GM12878 (cell line): ENCODE measurements around the gene CXCL14. TPM values are rescaled to one million over a fixed set of nuclear protein-coding genes. Genes with fewer than 3 reads are reported as not detected.

Experiments
- ATAC-seq: fragments of 200-7000 bp; cut with Tn5 transposase; 3 replicates; pipeline ENCODE4 v1.9.1; 2020; ENCODE audit warnings: mild to moderate bottlenecking, moderate library complexity
- BruUV-seq: library from RNA; stranded (reverse); fragments of 400-500 nt; replicated peaks from 2 replicates; lab custom pipeline; 2021; lab: Mats Ljungman, UMichigan
- CTCF ChIA-PET: fragments of 300-600 bp; sonication (Branson Sonifier 250); formaldehyde crosslinking; extraction: SDS; loops from one replicate; lab custom pipeline; 2021; ENCODE audit warnings: inconsistent platforms; lab: Yijun Ruan, JAX
- POLR2A ChIA-PET: fragments of 350-600 bp; formaldehyde crosslinking; extraction: SDS; loops from one replicate; lab custom pipeline; 2021; ENCODE audit warnings: inconsistent platforms; lab: Charles Lee
- RAD21 ChIA-PET: fragments of 300-600 bp; sonication (Branson Sonifier 250); formaldehyde crosslinking; loops from one replicate; lab custom pipeline; 2023; ENCODE audit warnings: antibody characterized with exemption; ENCODE audit not compliant: unreplicated experiment; lab: Charles Lee
- SMC1A ChIA-PET: fragments of 300-600 bp; sonication (Branson Sonifier 250); formaldehyde crosslinking; loops from one replicate; lab custom pipeline; 2023; ENCODE audit not compliant: unreplicated experiment, uncharacterized antibody; lab: Charles Lee
- DNase-seq: peaks from one replicate; pipeline ENCODE4 v3.0.0-alpha.2; 2011; ENCODE audit warnings: low read depth, low spot score
- FAIRE-seq: peaks from 3 replicates; lab custom pipeline; 2011; peaks lifted over from hg19 to GRCh38; lab: Jason Lieb, UNC
- H2AFZ ChIP-seq: 2 replicates; pipeline ENCODE4 v1.6.0; 2011; ENCODE audit warnings: low read depth, low read length, control low read depth; ENCODE audit not compliant: control insufficient read depth
- H3K27ac ChIP-seq: 2 replicates; pipeline ENCODE4 v1.5.1; 2011; ENCODE audit warnings: control low read depth; ENCODE audit not compliant: control insufficient read depth, insufficient read depth
- H3K27me3 ChIP-seq, 2 experiments: replicated peaks in 1 of 2; 2 replicates each; pipeline versions ENCODE4 v1.6.0 to v1.6.1; 2011; ENCODE audit warnings: low read length in 1 of 2; ENCODE audit not compliant: control insufficient read depth in 2 of 2, insufficient read depth in 2 of 2
- H3K36me3 ChIP-seq, 2 experiments: 2 replicates each; pipeline ENCODE4 v1.5.1; 2011; ENCODE audit warnings: low read length in 1 of 2; ENCODE audit not compliant: control insufficient read depth in 2 of 2, insufficient read depth in 2 of 2
- H3K4me1 ChIP-seq: 2 replicates; pipeline ENCODE4 v1.6.1; 2011; ENCODE audit warnings: mild to moderate bottlenecking, low read length, moderate library complexity, mixed read lengths; ENCODE audit not compliant: control insufficient read depth, insufficient read depth
- H3K4me2 ChIP-seq: 2 replicates; pipeline ENCODE4 v1.6.0; 2011; ENCODE audit warnings: control low read depth; ENCODE audit not compliant: control insufficient read depth, insufficient read depth
- H3K4me3 ChIP-seq: fragments of 200-600 bp; sonication (generic); 2 replicates; pipeline ENCODE4 v1.5.1; 2016
- H3K79me2 ChIP-seq: 2 replicates; pipeline ENCODE4 v1.6.0; 2011; ENCODE audit warnings: low read length; ENCODE audit not compliant: control insufficient read depth, insufficient read depth
- H3K9ac ChIP-seq: 2 replicates; pipeline ENCODE4 v1.8.0; 2011; ENCODE audit warnings: low read length, control low read depth, mixed read lengths; ENCODE audit not compliant: control insufficient read depth, insufficient read depth
- H3K9me3 ChIP-seq: replicated peaks from 3 replicates; pipeline ENCODE4 v1.5.1; 2011; ENCODE audit warnings: mild to moderate bottlenecking, low read length; ENCODE audit not compliant: control insufficient read depth, insufficient read depth
- H4K20me1 ChIP-seq: 2 replicates; pipeline ENCODE4 v1.6.0; 2011; ENCODE audit not compliant: control insufficient read depth, insufficient read depth
- MYB ChIP-seq: fragments of 150-350 bp; IDR thresholded peaks from 2 replicates; pipeline ENCODE4 v1.6.1; 2014; ENCODE audit warnings: mild to moderate bottlenecking, low read depth, low read length, borderline replicate concordance
- NR2C2 ChIP-seq: IDR thresholded peaks from 2 replicates; pipeline ENCODE4 v1.6.1; 2011; ENCODE audit warnings: borderline replicate concordance, low read depth; ENCODE audit not compliant: control insufficient read depth, insufficient read length
- RBBP5 ChIP-seq: fragments of 200-600 bp; sonication (generic); conservative IDR thresholded peaks from 2 replicates; pipeline ENCODE4 v1.6.1; 2016
- WGBS: methylation state at CpG from one replicate; pipeline ENCODE4 v1.1.6; 2016; ENCODE audit warnings: low lambda C conversion rate; ENCODE audit not compliant: insufficient replicate concordance, insufficient coverage; ENCODE audit errors: missing lambda C conversion rate; 5-methylcytosine and 5-hydroxymethylcytosine counted together
- in situ Hi-C: fragments of 300-500 bp; cut with MboI; formaldehyde crosslinking; loops from 9 replicates; pipeline ENCODE4 v1.14.3; 2018; ENCODE audit warnings: mixed read lengths
- intact Hi-C: fragments of 100-400 bp; cut with micrococcal nuclease; formaldehyde crosslinking; loops from one replicate; pipeline ENCODE4 v1.14.2; 2022; ENCODE audit not compliant: unreplicated experiment
- polyA plus RNA-seq, 11 experiments: library from polyadenylated mRNA; depleted of rRNA in 4 of 11; unstranded in 6 of 11; stranded (reverse) in 5 of 11; fragments of >200 nt; fragmentation: Nextera tagmentation in 4 of 11; fragmentation: Illumina TruSeq in 1 of 11; extraction: Ambion mirVana in 4 of 11; extraction: Trizol in 1 of 11; gene quantifications; 1 replicate in 1 of 11; 2 replicates in 10 of 11; pipeline versions ENCODE4 v1.2.1 to v1.2.3, GENCODE V29; 2011 to 2016; ENCODE audit warnings: inconsistent platforms in 2 of 11, missing spikeins in 2 of 11, low read depth in 1 of 11
- total RNA-seq, 4 experiments: library from RNA; depleted of rRNA in 3 of 4; stranded (reverse); fragments of >200 nt in 3 of 4; fragmentation: Illumina TruSeq in 1 of 4; extraction: Trizol in 1 of 4; gene quantifications; 2 replicates each; pipeline versions ENCODE4 v1.2.1 to v1.2.3, GENCODE V29; 2013 to 2021
- TF ChIP-seq, protein P1 (sequence below): IDR thresholded peaks from 2 replicates; pipeline ENCODE4 v1.6.1; 2011; ENCODE audit warnings: borderline replicate concordance, low read depth, mild to moderate bottlenecking, moderate library complexity, low read length; ENCODE audit not compliant: insufficient read depth, poor library complexity, severe bottlenecking
- TF ChIP-seq, protein P2 (sequence below): fragments of 150-350 bp; IDR thresholded peaks from 2 replicates; pipeline ENCODE4 v1.6.1; 2014; ENCODE audit warnings: mild to moderate bottlenecking, low read depth, low read length
- TF ChIP-seq, protein P3 (sequence below): fragments of 450-650 bp; formaldehyde crosslinking; IDR thresholded peaks from 2 replicates; pipeline ENCODE4 v1.4.0; 2022; ENCODE audit warnings: mild to moderate bottlenecking, moderate library complexity

Gene CXCL14
- total and polyA plus RNA-seq, 10 of the 15 experiments (the other 5 are each of a cell fraction or from before 2014, with no cell fraction given): 0.05 TPM; not detected in 9

DNA sequence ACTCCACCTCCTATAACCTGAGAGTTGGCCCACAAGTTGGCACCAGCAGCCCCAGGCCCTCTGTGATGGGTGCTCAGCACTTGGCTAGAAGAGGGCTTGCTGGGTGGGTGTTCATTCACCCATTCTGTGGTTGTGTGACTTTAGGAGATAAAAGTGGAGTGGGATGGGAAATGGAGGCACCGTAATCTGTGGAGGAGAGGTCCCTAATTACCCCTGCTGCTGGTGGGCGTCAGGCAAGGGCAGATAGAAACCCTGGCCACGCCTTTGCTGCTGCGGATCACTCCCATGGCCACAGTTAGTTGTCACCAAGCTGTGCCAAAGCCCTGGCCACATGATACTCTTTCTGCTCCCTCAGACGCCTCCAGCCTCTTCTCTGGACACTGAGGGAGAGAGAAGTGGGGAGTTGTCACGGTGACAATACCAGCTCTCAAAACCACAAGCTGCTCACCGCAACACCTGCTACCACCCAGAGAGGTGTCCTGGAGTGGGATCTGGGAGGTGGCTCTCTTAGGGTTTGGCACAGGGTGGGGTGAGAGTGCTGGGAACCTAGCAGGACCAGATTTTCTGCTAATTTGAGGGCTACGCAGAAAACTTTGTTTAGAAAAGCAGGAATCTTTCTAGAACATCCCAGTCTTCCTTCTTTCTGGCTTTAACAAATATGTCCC, 31.1 kb downstream of the CXCL14 start:
- Histone ChIP-seq H3K27ac (no peak overlapping the region), H4K20me1 (no peaks in the 10 kb centered on the region), H3K4me2 (no peak overlapping the region), H3K4me1 (peaks cover 8% of the 10 kb centered on the region), H3K9ac (no peak overlapping the region), H3K4me3 (no peak overlapping the region), H3K9me3 (no peaks in the 10 kb centered on the region; the same call in 2 of the 3 replicates), H3K36me3 (no peaks in the 10 kb centered on the region), H2AFZ (no peak overlapping the region), H3K79me2 (no peaks in the 10 kb centered on the region), H3K27me3 (peaks cover 6 to 15% of the 10 kb centered on the region in 2 experiments)
- 17% methylated on average over 8 of the region's 8 CpGs for WGBS
- RAD21 ChIA-PET: interaction anchor here (1.0 to 1.4 kb wide), 2 partner anchors 85 kb away, joined by 3 to 4 read pairs; no protein-coding TSS in a partner anchor
- POLR2A ChIA-PET: no interaction called here
- intact Hi-C loops: no loop called here
- ATAC-seq (no peak), DNase-seq (no peak), FAIRE-seq (no peak)
- TF ChIP-seq MYB: no peak
- no peak for TF ChIP-seq RBBP5
- TF ChIP-seq, protein P1, sequence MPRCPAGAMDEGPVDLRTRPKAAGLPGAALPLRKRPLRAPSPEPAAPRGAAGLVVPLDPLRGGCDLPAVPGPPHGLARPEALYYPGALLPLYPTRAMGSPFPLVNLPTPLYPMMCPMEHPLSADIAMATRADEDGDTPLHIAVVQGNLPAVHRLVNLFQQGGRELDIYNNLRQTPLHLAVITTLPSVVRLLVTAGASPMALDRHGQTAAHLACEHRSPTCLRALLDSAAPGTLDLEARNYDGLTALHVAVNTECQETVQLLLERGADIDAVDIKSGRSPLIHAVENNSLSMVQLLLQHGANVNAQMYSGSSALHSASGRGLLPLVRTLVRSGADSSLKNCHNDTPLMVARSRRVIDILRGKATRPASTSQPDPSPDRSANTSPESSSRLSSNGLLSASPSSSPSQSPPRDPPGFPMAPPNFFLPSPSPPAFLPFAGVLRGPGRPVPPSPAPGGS: no peak
- TF ChIP-seq, protein P2, sequence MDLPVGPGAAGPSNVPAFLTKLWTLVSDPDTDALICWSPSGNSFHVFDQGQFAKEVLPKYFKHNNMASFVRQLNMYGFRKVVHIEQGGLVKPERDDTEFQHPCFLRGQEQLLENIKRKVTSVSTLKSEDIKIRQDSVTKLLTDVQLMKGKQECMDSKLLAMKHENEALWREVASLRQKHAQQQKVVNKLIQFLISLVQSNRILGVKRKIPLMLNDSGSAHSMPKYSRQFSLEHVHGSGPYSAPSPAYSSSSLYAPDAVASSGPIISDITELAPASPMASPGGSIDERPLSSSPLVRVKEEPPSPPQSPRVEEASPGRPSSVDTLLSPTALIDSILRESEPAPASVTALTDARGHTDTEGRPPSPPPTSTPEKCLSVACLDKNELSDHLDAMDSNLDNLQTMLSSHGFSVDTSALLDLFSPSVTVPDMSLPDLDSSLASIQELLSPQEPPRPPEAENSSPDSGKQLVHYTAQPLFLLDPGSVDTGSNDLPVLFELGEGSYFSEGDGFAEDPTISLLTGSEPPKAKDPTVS: no peak
- TF ChIP-seq, protein P3, sequence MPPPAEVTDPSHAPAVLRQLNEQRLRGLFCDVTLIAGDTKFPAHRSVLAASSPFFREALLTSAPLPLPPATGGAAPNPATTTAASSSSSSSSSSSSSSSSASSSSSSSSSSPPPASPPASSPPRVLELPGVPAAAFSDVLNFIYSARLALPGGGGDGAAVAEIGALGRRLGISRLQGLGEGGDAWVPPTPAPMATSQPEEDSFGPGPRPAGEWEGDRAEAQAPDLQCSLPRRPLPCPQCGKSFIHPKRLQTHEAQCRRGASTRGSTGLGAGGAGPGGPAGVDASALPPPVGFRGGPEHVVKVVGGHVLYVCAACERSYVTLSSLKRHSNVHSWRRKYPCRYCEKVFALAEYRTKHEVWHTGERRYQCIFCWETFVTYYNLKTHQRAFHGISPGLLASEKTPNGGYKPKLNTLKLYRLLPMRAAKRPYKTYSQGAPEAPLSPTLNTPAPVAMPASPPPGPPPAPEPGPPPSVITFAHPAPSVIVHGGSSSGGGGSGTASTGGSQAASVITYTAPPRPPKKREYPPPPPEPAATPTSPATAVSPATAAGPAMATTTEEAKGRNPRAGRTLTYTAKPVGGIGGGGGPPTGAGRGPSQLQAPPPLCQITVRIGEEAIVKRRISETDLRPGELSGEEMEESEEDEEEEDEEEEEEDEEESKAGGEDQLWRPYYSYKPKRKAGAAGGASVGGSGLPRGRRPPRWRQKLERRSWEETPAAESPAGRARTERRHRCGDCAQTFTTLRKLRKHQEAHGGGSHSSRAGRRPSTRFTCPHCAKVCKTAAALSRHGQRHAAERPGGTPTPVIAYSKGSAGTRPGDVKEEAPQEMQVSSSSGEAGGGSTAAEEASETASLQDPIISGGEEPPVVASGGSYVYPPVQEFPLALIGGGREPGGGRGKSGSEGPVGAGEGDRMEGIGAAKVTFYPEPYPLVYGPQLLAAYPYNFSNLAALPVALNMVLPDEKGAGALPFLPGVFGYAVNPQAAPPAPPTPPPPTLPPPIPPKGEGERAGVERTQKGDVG: no peak
- TF ChIP-seq NR2C2: no peak
- no TSS peak for BruUV-seq
- CTCF ChIA-PET: interaction anchor here (0.9 to 10.9 kb wide), 2 partner anchors 15 to 85 kb away, joined by 3 to 363 read pairs; no protein-coding TSS in a partner anchor
- in situ Hi-C loops: no loop called here
- SMC1A ChIA-PET: no interaction called here
